LNCaP clone FGC (cell line): ENCODE results near the gene MDH1.
A peak's percentile ranks its signal among the peaks of the same experiment; 100 is the strongest.

Source experiments
- DNase-seq: peaks from one replicate; pipeline ENCODE4 v3.0.0-alpha.2; 2011; ENCODE audit warnings: low read depth
- H3K4me3 ChIP-seq: 2 replicates; pipeline ENCODE4 v1.5.1; 2011; ENCODE audit warnings: mild to moderate bottlenecking, low read depth, low read length, control low read depth
- CTCF ChIP-seq: IDR thresholded peaks from 2 replicates; pipeline ENCODE4 v1.5.1; 2012; ENCODE audit warnings: mild to moderate bottlenecking; ENCODE audit not compliant: control insufficient read depth, insufficient read depth; ENCODE audit errors: extremely low read depth

MDH1 gene

GRCh38 chr2:63576546-63576945 lies 12.2 kb upstream of the MDH1 start:
- no peak for TF ChIP-seq CTCF

GRCh38 chr2:63578767-63579166 lies 10.0 kb upstream of the MDH1 start:
- H3K4me3 ChIP-seq = no peak overlapping the region
- no peak for DNase-seq
- no peak for TF ChIP-seq CTCF

More at GRCh38 chr2:63576546-63576945, 12.2 kb upstream of the MDH1 start:
- H3K4me3 ChIP-seq = no peak overlapping the region
- no peak for DNase-seq

- TF ChIP-seq CTCF = no peak
- DNase-seq = no peak
- no peak overlapping the region for H3K4me3 ChIP-seq
These were observed 8.0 kb upstream of the MDH1 start for GRCh38 chr2:63580651-63581297.

- H3K4me3 ChIP-seq = no peak overlapping the region
- peak; percentile 33 for DNase-seq
- TF ChIP-seq CTCF = no peak
These were observed 7.3 kb upstream of the MDH1 start for GRCh38 chr2:63581298-63581961.

GRCh38 chr2:63582873-63583272 lies 5.9 kb upstream of the MDH1 start:
- DNase-seq = no peak
- H3K4me3 ChIP-seq = no peak overlapping the region
- TF ChIP-seq CTCF = no peak

- no peak for DNase-seq
- H3K4me3 ChIP-seq = peak overlapping the region; percentile 85
- no peak for TF ChIP-seq CTCF
These were observed 864 bp upstream of the MDH1 start for GRCh38 chr2:63587814-63588384.
